ENCODE measurements around the gene UBE2L3. TPM values are rescaled to one million over a fixed set of nuclear protein-coding genes. Genes with fewer than 3 reads are reported as not detected.

Gene UBE2L3
- total RNA-seq, 1 donor from 2014 or later = 22.0 TPM

DNA sequence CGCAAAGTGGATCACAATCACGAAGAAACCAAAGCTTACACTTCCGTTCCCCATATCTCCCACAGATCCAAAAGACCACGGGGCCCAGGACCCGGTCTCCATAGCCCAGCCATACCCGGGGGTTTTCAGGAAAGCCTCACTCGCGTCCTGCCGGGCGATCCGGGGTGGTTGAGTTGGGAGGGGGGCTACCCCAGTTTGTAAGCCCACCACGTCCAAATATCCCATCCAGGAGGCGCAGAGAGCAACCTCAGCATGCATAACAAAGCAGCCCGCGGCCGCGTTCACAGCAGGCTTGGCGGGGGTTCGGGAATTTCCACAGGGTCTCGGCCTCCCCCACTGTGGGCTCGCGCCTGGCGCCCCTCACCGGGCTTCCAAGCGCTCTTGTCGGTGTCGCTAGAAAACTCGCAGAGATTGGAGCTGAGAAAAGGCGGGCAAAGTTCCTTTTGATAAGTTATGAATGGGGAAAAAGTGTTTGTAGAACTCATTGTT, 84.1 kb downstream of the UBE2L3 start:
- peaks cover 0 to 5% of the 10 kb centered on the region in 2 donors for H3K36me3 ChIP-seq
- peak overlapping the region; percentile 52 to 69 for H3K4me3 ChIP-seq
- no peaks in the 10 kb centered on the region for H3K27me3 ChIP-seq
- intact Hi-C loops (cut with DNase I) = no loop called here
- H3K4me1 ChIP-seq = peaks cover 5 to 10% of the 10 kb centered on the region in 2 donors
- no peak for DNase-seq (ENCODE audit: low spot score in 2 of 2)
- H3K9me3 ChIP-seq = no peaks in the 10 kb centered on the region
- TF ChIP-seq, protein P1, sequence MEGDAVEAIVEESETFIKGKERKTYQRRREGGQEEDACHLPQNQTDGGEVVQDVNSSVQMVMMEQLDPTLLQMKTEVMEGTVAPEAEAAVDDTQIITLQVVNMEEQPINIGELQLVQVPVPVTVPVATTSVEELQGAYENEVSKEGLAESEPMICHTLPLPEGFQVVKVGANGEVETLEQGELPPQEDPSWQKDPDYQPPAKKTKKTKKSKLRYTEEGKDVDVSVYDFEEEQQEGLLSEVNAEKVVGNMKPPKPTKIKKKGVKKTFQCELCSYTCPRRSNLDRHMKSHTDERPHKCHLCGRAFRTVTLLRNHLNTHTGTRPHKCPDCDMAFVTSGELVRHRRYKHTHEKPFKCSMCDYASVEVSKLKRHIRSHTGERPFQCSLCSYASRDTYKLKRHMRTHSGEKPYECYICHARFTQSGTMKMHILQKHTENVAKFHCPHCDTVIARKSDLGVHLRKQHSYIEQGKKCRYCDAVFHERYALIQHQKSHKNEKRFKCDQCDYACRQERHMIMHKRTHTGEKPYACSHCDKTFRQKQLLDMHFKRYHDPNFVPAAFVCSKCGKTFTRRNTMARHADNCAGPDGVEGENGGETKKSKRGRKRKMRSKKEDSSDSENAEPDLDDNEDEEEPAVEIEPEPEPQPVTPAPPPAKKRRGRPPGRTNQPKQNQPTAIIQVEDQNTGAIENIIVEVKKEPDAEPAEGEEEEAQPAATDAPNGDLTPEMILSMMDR (IDR thresholded peaks at IDR 0.05) = no peak
- H3K27ac ChIP-seq = no peak overlapping the region

DNA sequence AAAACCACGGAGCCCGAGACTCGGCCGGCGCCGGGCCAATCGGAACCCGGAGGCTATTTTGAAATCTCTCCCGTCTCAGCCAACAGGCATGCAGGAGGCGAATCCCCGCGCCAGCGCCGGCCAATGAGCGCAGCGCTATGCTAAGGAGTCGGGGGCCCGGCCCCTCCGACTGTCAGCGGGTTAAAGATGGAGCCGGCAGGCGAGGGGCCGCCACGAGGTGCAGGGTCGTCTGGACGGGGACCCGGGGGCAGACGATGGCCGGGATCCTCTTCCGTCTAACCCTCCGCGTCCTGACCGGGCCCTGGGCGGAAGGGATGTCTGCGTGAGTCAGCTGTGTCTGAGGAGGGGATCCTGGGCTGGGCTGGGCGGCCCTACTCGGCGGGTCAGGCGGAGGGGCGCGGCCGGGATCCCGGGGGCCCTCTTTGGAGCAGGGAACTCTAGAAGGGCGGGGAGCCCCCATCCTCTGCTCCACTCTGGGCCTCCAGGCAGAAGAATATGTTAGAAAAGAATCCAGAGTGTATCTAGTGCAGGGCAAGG, 84.6 kb downstream of the UBE2L3 start:
- peak overlapping the region; percentile 52 to 69 for H3K4me3 ChIP-seq
- no peaks in the 10 kb centered on the region for H3K9me3 ChIP-seq
- H3K36me3 ChIP-seq = peaks cover 0 to 5% of the 10 kb centered on the region in 2 donors
- H3K27me3 ChIP-seq = no peaks in the 10 kb centered on the region
- DNase-seq (ENCODE audit: low spot score in 2 of 2) = peak; percentile 70 to 93
- peaks cover 5 to 10% of the 10 kb centered on the region in 2 donors for H3K4me1 ChIP-seq
- H3K27ac ChIP-seq = no peak overlapping the region
- intact Hi-C loops (cut with DNase I) = no loop called here
- TF ChIP-seq, protein P1 (IDR thresholded peaks at IDR 0.05) = no peak

DNA sequence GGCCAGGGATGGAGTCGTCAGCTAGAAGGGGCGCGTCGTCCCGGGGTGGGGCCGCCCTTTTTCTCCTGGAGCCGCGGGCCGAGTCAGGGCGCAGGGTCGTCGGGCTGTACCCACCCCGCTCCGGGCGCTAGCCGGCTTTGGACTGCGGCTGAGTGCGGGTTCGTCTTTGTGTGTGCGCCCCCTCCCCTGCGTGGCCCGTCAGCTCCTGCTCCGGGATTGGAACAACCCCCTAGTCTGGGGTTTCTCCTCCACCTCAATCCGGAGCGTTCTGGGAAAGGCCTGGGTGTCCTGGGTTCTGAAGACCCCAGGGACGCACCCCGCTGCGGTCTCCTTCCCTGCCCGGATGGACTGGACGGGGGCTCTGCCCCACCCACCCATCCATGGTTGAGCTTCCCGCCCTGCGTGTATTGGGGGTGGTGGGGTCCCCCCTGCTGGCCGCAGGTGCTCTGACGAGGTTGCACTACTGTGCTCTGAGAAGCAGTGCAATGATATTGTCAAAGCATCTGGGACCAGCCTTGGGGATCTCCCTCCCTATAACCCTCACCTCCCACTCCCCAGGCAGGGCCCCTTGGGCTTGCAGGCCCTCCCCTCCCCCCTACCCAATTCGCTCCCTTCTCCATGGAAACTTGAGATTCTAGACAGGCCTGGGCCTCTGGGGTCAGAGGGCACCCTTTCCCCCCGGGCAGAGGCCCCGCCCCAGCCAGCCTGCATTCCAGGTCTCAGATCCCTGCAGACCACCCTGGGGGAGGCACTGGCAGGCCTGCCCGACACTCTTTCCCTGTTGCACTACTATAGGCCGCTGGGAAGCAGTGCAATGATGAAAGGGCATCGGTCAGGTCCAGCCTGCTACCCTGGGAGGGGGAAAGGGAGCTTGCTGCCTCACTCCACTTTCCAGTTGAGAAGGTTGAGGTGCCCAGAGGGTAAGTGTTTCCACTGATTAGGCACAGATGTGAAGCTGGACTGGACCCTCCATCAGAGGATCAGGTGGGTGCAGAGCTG, 85.3 kb downstream of the UBE2L3 start:
- H3K9me3 ChIP-seq = no peaks in the 10 kb centered on the region
- intact Hi-C loops (cut with DNase I) = no loop called here
- H3K36me3 ChIP-seq = peaks cover 0 to 5% of the 10 kb centered on the region in 2 donors
- no peak overlapping the region for H3K27ac ChIP-seq
- peaks cover 9 to 12% of the 10 kb centered on the region in 2 donors for H3K4me1 ChIP-seq
- peak overlapping the region; percentile 52 to 69 for H3K4me3 ChIP-seq
- no peak for DNase-seq (ENCODE audit: low spot score in 2 of 2)
- H3K27me3 ChIP-seq = no peaks in the 10 kb centered on the region
- TF ChIP-seq, protein P1 (IDR thresholded peaks at IDR 0.05) = no peak

DNA sequence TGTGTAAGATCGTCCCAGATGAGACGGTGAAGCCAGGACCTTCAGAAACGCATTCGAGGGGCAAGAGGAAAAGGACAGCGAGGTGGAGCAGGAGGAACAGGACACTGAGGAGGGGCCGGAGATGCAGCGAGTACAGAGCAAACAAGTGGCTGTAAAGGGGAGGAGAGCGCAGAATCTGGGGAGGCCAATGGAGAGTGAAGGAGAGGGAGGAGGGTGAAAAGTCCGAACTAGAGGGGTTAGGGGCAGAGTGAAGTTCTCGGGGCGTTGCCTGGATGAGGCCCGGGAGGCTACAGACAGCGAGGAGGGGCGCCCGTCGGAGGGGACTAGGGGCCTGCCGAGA, 89.5 kb downstream of the UBE2L3 start:
- H3K4me1 ChIP-seq = peaks cover 4 to 7% of the 10 kb centered on the region in 2 donors
- H3K9me3 ChIP-seq = no peaks in the 10 kb centered on the region
- no peak for DNase-seq (ENCODE audit: low spot score in 2 of 2)
- intact Hi-C loops (cut with DNase I) = no loop called here
- peak overlapping the region; percentile 56 to 78 for H3K4me3 ChIP-seq
- TF ChIP-seq, protein P1 (IDR thresholded peaks at IDR 0.05) = no peak
- H3K27ac ChIP-seq = no peak overlapping the region
- no peaks in the 10 kb centered on the region for H3K36me3 ChIP-seq
- H3K27me3 ChIP-seq = no peaks in the 10 kb centered on the region

DNA sequence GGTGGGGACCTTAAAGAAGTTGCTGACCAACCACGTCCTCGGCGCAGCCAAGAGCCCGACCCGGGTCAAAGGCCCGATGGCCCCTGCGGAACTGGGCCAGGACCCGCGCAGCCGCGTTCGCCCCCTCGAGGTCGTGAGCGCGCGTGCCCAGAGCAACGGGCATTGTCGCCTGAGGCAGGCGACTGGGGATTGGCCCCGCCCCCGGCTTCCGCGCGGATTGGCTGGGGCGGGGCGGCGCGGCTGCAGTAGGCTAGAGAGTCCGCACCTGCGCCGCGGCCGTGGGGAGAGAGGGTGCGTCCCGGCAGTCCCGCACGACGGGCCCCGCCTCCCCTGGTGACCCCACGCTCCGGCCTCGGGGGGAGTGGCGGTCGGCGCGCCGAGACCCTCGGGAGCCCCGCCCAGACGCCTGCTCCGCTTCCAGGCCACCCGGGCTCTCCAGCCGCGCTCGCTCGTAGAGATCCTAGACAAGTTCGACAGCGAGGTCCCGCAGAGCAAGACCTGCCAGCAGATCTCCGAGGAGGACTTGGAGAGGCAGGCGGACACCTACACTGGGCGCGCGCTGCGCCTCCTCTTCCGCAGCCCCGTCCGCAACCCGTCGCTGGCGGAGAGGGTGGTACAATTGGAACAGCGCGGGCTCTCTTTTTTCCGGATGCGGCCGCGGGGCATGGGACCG, 90.0 kb downstream of the UBE2L3 start:
- no peaks in the 10 kb centered on the region for H3K27me3 ChIP-seq
- intact Hi-C loops (cut with DNase I) = no loop called here

More for the DNA sequence above, 90.0 kb downstream of the UBE2L3 start:
- peak in 1 of 2 donors; percentile 79 for DNase-seq (ENCODE audit: low spot score in 2 of 2)
- TF ChIP-seq, protein P1 (IDR thresholded peaks at IDR 0.05) = peak in 2 of 3 experiments; percentile 3 to 32
- Histone ChIP-seq H3K36me3 (no peaks in the 10 kb centered on the region), H3K27ac (no peak overlapping the region), H3K4me3 (peak overlapping the region; percentile 56 to 78), H3K9me3 (no peaks in the 10 kb centered on the region), H3K4me1 (peaks cover 4 to 5% of the 10 kb centered on the region in 2 donors)

Data from ascending aorta (tissue), 2 donors.